ENCODE measurements around the gene ENTREP3.

- TF ChIP-seq EZH2phosphoT487 (IDR thresholded peaks at IDR 0.05; ENCODE audit: low read depth, severe bottlenecking, unreplicated experiment), result no peak
- TF ChIP-seq CTCF (IDR thresholded peaks at IDR 0.05; ENCODE audit: poor library complexity), result no peak
These were observed 23.4 kb upstream of the ENTREP3 start for GRCh38 chr1:155278689-155279160.
